HG03460 (cell line): Measurements from ENCODE around the gene ZNF532.
"Not testable (repeated sequence)": the region's sequence is repeated elsewhere in the genome, so short reads cannot be mapped to it uniquely, and the experiment has no call there.

ENCODE experiments used
- ATAC-seq: cut with Tn5 transposase; IDR thresholded peaks from one replicate; pipeline ENCODE4 v1.9.1; 2021; ENCODE audit not compliant: unreplicated experiment

Gene ZNF532

DNA sequence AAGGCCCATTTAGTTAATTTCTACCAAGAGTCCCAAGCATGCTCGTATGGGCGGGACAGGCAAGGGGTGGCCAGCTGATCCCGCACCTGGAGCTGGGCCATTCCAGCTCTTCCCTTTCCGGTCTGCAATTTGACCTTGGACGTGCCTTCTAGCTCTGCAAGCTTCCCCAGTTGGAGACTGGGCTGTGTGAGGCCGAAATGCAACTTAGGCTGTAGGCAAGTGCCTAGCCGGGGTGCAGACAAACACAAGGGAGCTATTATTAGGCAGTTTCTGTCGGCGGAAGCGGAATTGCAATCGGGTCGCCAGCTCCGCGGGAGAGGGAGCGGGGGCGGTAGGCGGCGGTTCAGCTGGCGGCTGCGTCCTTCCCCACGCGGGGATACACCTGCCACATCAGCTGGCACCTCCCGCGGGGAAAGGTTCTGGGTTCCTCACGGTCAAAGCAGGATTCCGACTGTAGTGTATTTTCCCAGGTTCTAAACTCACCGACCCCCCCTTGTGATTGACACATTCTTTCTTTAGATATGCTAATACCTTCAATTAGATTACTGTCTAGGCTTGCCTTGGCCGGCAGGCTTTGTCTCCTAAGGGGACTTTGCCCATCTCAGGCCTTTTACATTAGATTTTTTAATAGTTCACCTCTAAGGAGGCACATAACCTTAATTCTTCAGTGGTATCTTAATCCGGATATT, 17.1 kb upstream of the ZNF532 start:
- ATAC-seq, result no peak

- no peak for ATAC-seq
Observed at GRCh38 chr18:58848685-58849084, 16.0 kb upstream of the ZNF532 start.

- ATAC-seq, result no peak
Observed at GRCh38 chr18:58850786-58851469, 13.7 kb upstream of the ZNF532 start.

- ATAC-seq, result no peak
Observed at GRCh38 chr18:58851856-58852255, 12.8 kb upstream of the ZNF532 start.

DNA sequence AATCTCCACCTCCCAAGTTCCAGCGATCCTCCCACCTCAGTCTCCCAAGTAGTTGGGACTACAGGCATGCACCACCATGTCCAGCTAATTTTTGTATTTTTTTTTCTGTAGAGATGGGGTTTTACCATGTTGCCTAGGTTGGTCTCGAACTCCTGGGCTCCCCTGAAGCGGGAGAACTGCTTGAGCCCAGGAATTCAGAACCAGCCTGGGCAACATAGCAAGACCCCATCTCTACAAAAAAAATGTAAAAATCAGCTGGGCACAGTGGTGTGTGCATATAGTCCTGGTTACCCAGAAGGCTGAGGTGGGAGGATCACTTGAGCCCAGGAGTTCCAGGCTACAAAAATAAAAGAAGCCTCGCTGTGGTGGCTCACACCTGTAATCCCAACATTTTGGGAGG, 12.0 kb upstream of the ZNF532 start:
- no peak for ATAC-seq

GRCh38 chr18:58853561-58853960, 11.1 kb upstream of the ZNF532 start:
- no peak for ATAC-seq

DNA sequence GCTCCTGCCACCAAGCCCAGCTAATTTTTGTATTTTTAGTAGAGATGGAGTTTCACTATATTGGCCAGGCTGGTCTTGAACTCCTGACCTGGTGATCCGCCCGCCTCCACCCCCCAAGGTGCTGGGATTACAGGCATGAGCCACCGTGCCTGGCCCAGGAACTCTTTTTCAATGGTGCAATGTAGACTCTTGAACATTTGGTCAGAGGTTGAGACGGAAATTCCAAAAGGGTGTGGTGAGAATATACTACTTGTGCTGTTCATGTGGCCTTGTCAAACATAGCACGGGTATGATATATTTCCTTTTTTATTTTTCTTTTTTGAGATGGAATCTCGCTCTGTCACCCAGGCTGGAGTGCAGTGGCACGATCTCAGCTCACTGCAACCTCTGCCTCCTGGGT, 9.2 kb upstream of the ZNF532 start:
- not testable (repeated sequence) for ATAC-seq

DNA sequence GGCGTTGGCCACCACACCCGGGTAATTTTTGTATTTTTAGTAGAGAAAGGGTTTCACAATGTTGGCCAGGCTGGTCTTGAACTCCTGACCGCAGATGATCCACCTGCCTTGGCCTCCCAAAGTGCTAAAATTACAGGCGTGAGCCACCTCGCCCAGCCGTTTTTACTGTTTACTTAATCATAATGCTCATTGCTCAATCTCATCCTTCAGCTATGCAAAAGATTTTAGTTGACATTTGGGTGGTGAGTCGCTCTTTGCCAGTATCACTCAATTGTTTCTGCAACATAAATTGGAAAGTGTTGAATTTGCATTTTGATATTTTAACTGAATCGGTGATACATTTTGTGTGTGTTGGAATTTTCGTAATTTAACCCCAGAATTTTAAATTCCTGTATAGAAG, 7.8 kb upstream of the ZNF532 start:
- ATAC-seq, result no peak

GRCh38 chr18:58858591-58859468, 5.8 kb upstream of the ZNF532 start:
- no peak for ATAC-seq

GRCh38 chr18:58859907-58860306, 4.8 kb upstream of the ZNF532 start:
- no peak for ATAC-seq

GRCh38 chr18:58860747-58861231, 3.9 kb upstream of the ZNF532 start:
- no peak for ATAC-seq

DNA sequence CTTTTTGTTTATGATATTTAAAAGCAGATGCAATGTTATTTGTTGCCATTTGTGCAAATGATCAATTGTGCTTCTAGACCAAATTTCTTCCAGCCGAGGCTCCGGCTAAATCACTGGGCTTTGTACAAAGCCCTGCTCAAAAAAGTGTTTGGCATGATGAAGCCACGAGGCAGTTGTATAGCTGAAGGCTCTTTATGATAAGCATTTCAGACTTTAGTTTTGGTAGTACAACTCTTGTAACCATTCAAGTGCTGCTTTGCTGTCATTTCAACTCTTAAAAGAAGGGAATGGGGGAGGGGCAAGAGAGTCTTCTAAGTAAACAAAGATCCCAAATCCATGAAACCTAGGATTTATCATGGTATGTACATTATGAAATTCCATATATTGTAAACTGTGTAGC, 3.3 kb upstream of the ZNF532 start:
- ATAC-seq, result no peak

- no peak for ATAC-seq
Observed at GRCh38 chr18:58861861-58862301, 2.8 kb upstream of the ZNF532 start.

DNA sequence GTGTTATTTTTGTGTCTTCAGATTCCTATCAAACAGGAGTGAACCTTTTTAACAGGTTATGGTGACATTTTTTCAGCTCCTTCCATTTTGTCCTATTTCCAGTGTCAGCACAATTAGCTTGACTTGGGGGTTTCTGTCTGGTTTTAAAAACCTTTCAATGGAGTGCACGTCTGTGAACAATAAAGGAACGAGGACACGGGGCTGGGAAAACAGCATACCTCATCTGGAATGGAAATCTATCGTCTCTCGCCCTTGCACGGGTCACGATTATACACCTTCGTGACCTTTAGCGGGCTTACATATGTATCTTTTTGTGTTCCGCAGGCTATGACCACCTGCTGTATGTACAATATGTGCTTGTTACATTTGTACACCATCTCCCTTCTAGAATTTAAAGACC, 2.3 kb upstream of the ZNF532 start:
- no peak for ATAC-seq

DNA sequence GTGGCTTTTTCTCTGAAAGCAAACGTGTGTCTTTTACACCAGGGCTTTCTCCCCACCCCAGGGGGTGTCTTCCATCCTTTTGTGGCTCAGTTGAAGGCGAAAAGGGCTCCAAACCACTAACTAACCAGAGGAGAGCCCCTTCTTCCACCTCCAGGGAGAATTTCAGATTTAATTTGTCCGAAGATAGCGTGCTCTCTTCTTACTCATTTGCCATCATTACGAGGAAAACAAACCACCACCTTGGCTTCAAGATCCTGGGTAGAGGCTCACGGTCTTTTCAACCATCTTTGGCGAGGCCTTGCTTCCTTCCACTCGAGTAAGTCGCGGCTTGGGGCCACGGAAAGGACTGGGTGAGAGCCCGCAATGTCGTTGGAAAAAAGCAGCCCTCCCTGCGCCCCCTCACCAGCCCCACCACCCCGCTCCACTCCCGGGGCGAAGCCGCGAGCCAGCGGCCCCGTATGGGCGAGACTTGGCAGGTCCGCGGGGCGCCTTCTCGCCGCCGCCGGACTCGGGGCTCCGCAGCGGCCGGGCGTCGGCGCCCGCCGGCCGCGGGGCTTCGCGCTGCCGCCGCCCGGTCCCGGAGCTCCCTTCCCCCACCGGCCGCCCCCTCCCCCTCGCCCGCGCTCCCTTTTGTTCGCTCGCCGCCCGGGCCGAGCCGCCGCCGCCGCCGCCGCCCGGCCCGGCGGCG, 1.7 kb upstream of the ZNF532 start:
- no peak for ATAC-seq

DNA sequence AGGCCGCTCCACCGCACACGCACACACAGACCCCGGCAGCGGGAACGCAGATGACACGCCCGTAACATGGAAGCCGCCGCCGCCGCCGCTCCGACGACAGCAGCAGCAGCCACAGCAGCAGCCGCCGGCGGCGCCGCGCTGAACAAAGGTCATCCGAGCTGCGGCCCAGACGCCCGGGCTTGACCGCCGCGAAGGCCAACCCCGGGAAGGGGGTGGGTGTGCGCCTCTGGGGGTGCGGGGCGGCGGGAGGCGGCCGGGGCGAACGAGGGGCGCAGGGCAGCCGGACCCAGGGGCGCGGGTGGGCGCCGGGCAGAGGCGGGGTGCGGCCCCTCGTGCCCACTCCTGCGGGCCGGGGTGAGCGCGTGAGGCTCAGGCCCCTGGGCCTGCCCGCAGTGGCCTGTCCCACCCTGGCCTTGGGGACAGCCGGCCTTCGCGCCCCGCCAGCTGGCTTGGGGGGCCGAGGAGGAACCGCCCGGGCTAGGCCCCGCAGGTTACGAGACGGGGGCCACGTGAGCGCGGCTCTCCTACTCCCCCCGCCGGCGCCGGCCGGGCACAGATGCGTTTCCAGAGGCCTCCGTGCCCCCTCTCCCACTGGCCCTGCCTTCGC, 1.0 kb upstream of the ZNF532 start:
- no peak for ATAC-seq

DNA sequence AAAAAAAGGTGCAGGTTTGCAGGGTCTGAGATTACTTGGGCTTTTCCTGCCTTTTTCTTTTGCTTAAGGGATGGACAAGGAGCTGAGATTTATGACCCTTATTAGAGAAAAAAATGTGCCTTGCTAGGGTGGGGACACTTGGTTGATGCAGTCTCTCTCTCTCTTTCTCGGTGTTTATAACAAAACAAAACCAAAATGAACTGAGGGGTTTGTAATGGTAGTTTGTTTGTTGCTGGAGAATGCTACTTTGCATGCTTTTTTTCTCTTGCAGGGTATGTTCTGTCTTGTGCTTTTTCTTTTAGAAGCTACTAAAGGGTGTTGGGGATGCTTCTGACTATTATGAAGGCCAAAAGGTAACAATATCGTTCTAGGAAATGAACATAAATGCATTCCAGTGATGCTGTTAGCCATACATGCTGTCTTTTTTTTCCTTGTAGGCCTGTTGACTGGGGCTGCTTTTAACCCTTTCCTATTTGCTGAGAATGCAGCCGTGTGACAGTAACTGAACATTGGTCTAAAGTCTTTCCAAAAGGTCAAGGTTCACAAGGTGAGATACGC, 435 bp downstream of the ZNF532 start:
- ATAC-seq, result no peak

- ATAC-seq, result no peak
Observed at GRCh38 chr18:58865701-58866065, 1.0 kb downstream of the ZNF532 start.

DNA sequence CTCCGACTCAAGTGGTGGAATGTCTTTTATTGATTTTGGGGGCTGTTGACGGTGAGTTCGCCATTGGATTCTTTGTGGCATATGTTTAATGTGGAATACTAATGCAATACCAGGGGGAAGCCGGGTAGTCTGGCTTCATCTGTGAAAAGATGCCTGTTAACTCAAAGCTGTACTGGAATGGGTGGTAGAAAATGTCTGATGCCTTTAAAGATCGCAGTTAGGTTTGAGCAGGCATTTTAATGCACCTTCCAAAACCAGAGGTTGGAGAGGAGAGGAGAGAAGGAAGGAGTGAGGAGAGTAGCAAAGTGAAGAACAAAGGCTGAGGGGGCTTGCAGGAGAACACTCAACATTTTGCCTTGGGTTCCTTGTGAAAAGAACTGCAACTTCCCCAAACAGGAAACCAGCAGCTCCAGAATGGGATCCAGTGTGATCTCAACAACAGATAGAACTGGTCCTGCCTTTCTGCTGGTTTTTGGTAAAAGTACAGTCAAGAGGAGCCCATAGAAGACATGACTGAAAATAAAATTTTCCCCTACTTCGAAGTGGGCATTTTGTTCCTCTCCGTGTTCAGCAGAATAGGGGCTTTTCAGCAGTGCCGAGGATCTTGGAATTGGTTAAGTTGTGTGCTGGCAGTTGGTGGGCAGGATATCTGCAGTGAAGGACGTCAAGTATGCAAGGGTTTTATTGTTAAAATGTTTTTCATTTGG, 1.5 kb downstream of the ZNF532 start:
- ATAC-seq, result no peak

DNA sequence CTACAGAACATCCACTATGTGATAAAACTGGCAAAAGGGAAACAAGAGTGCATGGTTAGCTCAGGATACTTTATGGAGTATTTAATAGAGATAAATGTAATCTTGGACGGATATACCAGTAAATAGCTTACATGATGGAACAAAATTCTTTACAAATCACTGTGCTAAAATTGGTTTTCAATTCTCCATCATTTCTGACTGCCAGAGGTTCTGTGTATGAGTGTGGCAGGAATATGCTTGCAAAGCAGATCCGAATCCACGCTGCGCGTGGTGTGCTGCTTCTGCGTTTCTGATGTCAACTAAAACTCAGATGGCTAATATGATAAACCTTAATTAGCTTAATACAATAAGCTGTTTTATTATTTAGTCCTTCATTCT, 2.1 kb downstream of the ZNF532 start:
- no peak for ATAC-seq
